Fibroblast of the aortic adventitia (primary cell): ENCODE results near the gene FBXL17. TPM values are rescaled to one million over a fixed set of nuclear protein-coding genes. Genes with fewer than 3 reads are reported as not detected.

Source experiments
- DNase-seq: peaks from one replicate; pipeline ENCODE4 v3.0.0-alpha.2; 2010; ENCODE audit warnings: low read depth
- H3K4me3 ChIP-seq: 2 replicates; pipeline ENCODE4 v1.5.1; 2011; ENCODE audit warnings: low read depth, mild to moderate bottlenecking, control low read depth, low read length, moderate library complexity
- CTCF ChIP-seq: IDR thresholded peaks from 2 replicates; pipeline ENCODE4 v1.5.1; 2011; ENCODE audit warnings: mild to moderate bottlenecking, low read length, control low read depth, inconsistent platforms; ENCODE audit not compliant: insufficient read depth
- total RNA-seq: library from RNA; depleted of rRNA; stranded (reverse); fragments of >200 nt; gene quantifications from 2 replicates; pipeline ENCODE4 v1.2.3, GENCODE V29; 2012; ENCODE audit warnings: low replicate concordance

FBXL17 gene
- total RNA-seq, 1 donor, result 19.7 TPM

DNA sequence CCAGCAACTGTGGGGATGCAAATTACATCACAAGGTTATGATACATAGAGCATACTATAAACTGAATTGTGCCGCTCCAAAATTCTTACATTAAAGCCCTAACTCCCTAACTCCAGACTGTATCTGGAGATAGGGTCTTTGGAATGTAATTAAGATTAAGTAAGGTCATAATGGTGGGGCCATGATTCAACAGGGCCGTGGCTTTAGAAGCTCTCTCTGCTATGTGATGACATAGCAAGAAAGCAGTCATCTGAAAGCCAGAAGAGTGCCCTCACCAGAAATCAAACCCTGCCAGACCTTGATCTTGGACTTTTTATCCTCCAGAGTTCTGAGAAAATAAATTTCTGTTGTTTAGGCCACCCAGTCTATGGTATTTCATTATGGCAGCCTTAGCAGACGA lies 123.9 kb downstream of the FBXL17 start:
- DNase-seq, result peak; percentile 19
- TF ChIP-seq CTCF, result no peak
- H3K4me3 ChIP-seq, result no peak overlapping the region

- no peak for TF ChIP-seq CTCF
- no peak for DNase-seq
These were observed 126.4 kb downstream of the FBXL17 start for GRCh38 chr5:108255468-108255867.

DNA sequence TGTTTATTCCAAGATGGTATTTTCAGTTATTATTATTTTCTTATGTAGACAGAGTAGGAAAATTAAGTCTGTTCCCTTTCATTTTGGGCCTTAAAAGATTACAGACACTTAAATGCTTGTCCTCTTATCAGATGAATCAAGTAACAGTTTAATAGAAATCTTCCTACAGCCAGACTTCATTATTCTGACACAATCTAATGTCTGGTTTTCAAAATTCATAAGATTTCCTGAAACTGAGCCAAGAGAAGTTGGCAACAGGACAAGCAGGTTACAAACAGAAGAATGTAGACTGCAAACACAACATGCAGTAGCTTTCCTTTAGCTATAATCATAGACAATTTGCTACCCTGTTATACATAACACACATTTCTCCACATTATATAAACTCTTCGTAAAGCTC lies 130.5 kb downstream of the FBXL17 start:
- peak; percentile 16 for DNase-seq
- no peak overlapping the region for H3K4me3 ChIP-seq
- no peak for TF ChIP-seq CTCF

More at GRCh38 chr5:108255468-108255867, 126.4 kb downstream of the FBXL17 start:
- H3K4me3 ChIP-seq, result no peak overlapping the region

GRCh38 chr5:108249785-108250426 lies 132.0 kb downstream of the FBXL17 start:
- no peak for DNase-seq
- no peak for TF ChIP-seq CTCF
- no peak overlapping the region for H3K4me3 ChIP-seq

- H3K4me3 ChIP-seq, result no peak overlapping the region
- no peak for DNase-seq
- no peak for TF ChIP-seq CTCF
These were observed 132.7 kb downstream of the FBXL17 start for GRCh38 chr5:108249095-108249784.

GRCh38 chr5:108238936-108239887 lies 142.7 kb downstream of the FBXL17 start:
- no peak for DNase-seq
- no peak for TF ChIP-seq CTCF
- H3K4me3 ChIP-seq, result no peak overlapping the region
